Smooth muscle cell (in vitro differentiated cells): ENCODE results near the gene HBP1. TPM values are rescaled to one million over a fixed set of nuclear protein-coding genes. Genes with fewer than 3 reads are reported as not detected.
A peak's percentile ranks its signal among the peaks of the same experiment; 100 is the strongest.

ENCODE experiments used
- DNase-seq: peaks from one replicate; lab custom pipeline; 2025; ENCODE audit not compliant: unreplicated experiment; lab: John Stamatoyannopoulos, UW
- H2AFZ ChIP-seq: fragments of 200-600 bp; sonication (generic); 2 replicates; pipeline ENCODE4 v1.6.0; 2016; ENCODE audit warnings: antibody characterized with exemption, low read depth, mild to moderate bottlenecking
- H3F3A ChIP-seq: fragments of 200-600 bp; sonication (generic); 2 replicates; pipeline ENCODE4 v1.6.0; 2017; ENCODE audit warnings: antibody characterized with exemption, low read depth
- H3K27ac ChIP-seq: fragments of 200-600 bp; sonication (generic); 2 replicates; pipeline ENCODE4 v1.5.1; 2016; ENCODE audit warnings: low read depth, mild to moderate bottlenecking
- H3K27me3 ChIP-seq: fragments of 200-600 bp; sonication (generic); 2 replicates; pipeline ENCODE4 v1.6.1; 2016; ENCODE audit warnings: low read depth, mild to moderate bottlenecking
- H3K36me3 ChIP-seq: fragments of 200-600 bp; sonication (generic); 2 replicates; pipeline ENCODE4 v1.5.1; 2016; ENCODE audit warnings: low read depth
- H3K4me1 ChIP-seq: fragments of 200-600 bp; sonication (generic); 2 replicates; pipeline ENCODE4 v1.5.1; 2016; ENCODE audit warnings: low read depth
- H3K4me2 ChIP-seq: fragments of 200-600 bp; sonication (generic); 2 replicates; pipeline ENCODE4 v1.6.0; 2016; ENCODE audit warnings: mild to moderate bottlenecking
- H3K4me3 ChIP-seq: fragments of 200-600 bp; sonication (generic); 2 replicates; pipeline ENCODE4 v1.5.1; 2016; ENCODE audit warnings: mild to moderate bottlenecking
- H3K79me2 ChIP-seq: fragments of 200-600 bp; sonication (generic); 2 replicates; pipeline ENCODE4 v1.6.0; 2016; ENCODE audit warnings: low read depth, mild to moderate bottlenecking
- H3K9ac ChIP-seq: fragments of 200-600 bp; sonication (generic); 2 replicates; pipeline ENCODE4 v1.6.0; 2016; ENCODE audit warnings: low read depth
- H3K9me3 ChIP-seq: fragments of 200-600 bp; sonication (generic); replicated peaks from 2 replicates; pipeline ENCODE4 v1.5.1; 2016; ENCODE audit warnings: low read depth
- H4K20me1 ChIP-seq: fragments of 200-600 bp; sonication (generic); 2 replicates; pipeline ENCODE4 v1.6.0; 2016; ENCODE audit warnings: low read depth
- CTCF ChIP-seq: fragments of 200-600 bp; sonication (generic); IDR thresholded peaks from 2 replicates; pipeline ENCODE4 v1.5.1; 2017; ENCODE audit warnings: borderline replicate concordance, mild to moderate bottlenecking, antibody characterized with exemption; ENCODE audit not compliant: insufficient read depth, poor library complexity, severe bottlenecking
- WGBS: methylation state at CpG from one replicate; pipeline ENCODE4 v1.1.7; 2016; ENCODE audit warnings: low lambda C conversion rate; 5-methylcytosine and 5-hydroxymethylcytosine counted together
- polyA plus RNA-seq: library from polyadenylated mRNA; unstranded; fragments of >200 nt; fragmentation: Nextera tagmentation; extraction: Ambion mirVana; gene quantifications from 2 replicates; pipeline ENCODE4 v1.2.1, GENCODE V29; 2016
- total RNA-seq: library from RNA; depleted of rRNA; stranded (reverse); fragments of >200 nt; gene quantifications from 2 replicates; pipeline ENCODE4 v1.2.3, GENCODE V29; 2014

The HBP1 gene
- total and polyA plus RNA-seq, 2 experiments from 2014 or later: 57.9 to 102 TPM

- Histone ChIP-seq H3K27me3 (no peaks in the 10 kb centered on the region), H4K20me1 (peaks cover 6% of the 10 kb centered on the region), H3K4me2 (no peak overlapping the region), H3K27ac (no peak overlapping the region), H3K9ac (no peak overlapping the region), H3K79me2 (peaks cover 6% of the 10 kb centered on the region), H3F3A (peaks cover 13% of the 10 kb centered on the region), H3K4me3 (no peak overlapping the region), H3K36me3 (no peaks in the 10 kb centered on the region), H3K4me1 (peaks cover 17% of the 10 kb centered on the region), H2AFZ (no peak overlapping the region), H3K9me3 (no peaks in the 10 kb centered on the region)
- WGBS: 67% methylated on average over 3 of the region's 3 CpGs
- no peak for TF ChIP-seq CTCF
- DNase-seq: no peak
Observed at GRCh38 chr7:107165341-107165740, 3.5 kb upstream of the HBP1 start.

- H3K27ac ChIP-seq: peak overlapping the region; percentile 100
- 67% methylated on average over 5 of the region's 5 CpGs for WGBS
- H2AFZ ChIP-seq: peak overlapping the region; percentile 99
- H3K4me3 ChIP-seq: peak overlapping the region; percentile 65
- peak overlapping the region; percentile 95 for H3K4me2 ChIP-seq
- DNase-seq: no peak
- H3K79me2 ChIP-seq: peaks cover 20% of the 10 kb centered on the region
- peak overlapping the region; percentile 99 for H3K9ac ChIP-seq
- TF ChIP-seq CTCF: no peak
- H3K36me3 ChIP-seq: no peaks in the 10 kb centered on the region
- no peaks in the 10 kb centered on the region for H3K27me3 ChIP-seq
- peaks cover 20% of the 10 kb centered on the region for H3K4me1 ChIP-seq
- H3F3A ChIP-seq: peaks cover 16% of the 10 kb centered on the region
- no peaks in the 10 kb centered on the region for H3K9me3 ChIP-seq
- H4K20me1 ChIP-seq: peaks cover 20% of the 10 kb centered on the region
Observed at GRCh38 chr7:107166736-107167426, 1.9 kb upstream of the HBP1 start.

GRCh38 chr7:107167483-107168232 is 1.1 kb upstream of the HBP1 start:
- peak; percentile 84 for DNase-seq
- Histone ChIP-seq H3K79me2 (peaks cover 28% of the 10 kb centered on the region), H3K4me1 (peaks cover 20% of the 10 kb centered on the region), H3K4me3 (peak overlapping the region; percentile 65), H3K9ac (peak overlapping the region; percentile 99), H3K27ac (peak overlapping the region; percentile 100), H3K4me2 (peak overlapping the region; percentile 95), H3F3A (peaks cover 16% of the 10 kb centered on the region), H2AFZ (peak overlapping the region; percentile 99), H4K20me1 (peaks cover 28% of the 10 kb centered on the region), H3K27me3 (no peaks in the 10 kb centered on the region), H3K36me3 (no peaks in the 10 kb centered on the region), H3K9me3 (no peaks in the 10 kb centered on the region)
- peak; percentile 37 for TF ChIP-seq CTCF
- 0% methylated on average over 15 of the region's 15 CpGs for WGBS
